IPS-20b (cell line): ENCODE measurements around the gene FLACC1.

Experiments used
- H3K27ac ChIP-seq: one replicate; pipeline ENCODE4 v1.5.1; 2013; ENCODE audit warnings: low read length
- H3K27me3 ChIP-seq: 2 replicates; pipeline ENCODE4 v1.6.1; 2013; ENCODE audit warnings: mild to moderate bottlenecking, low read length, inconsistent platforms; ENCODE audit not compliant: insufficient read depth
- H3K36me3 ChIP-seq: 2 replicates; pipeline ENCODE4 v1.6.1; 2013; ENCODE audit warnings: low read depth, mild to moderate bottlenecking, inconsistent platforms, low read length, moderate library complexity; ENCODE audit not compliant: insufficient read depth
- H3K4me1 ChIP-seq: 2 replicates; pipeline ENCODE4 v1.6.1; 2013; ENCODE audit warnings: mild to moderate bottlenecking, control low read depth, inconsistent platforms, low read length, moderate library complexity; ENCODE audit not compliant: insufficient read depth
- H3K4me3 ChIP-seq: 2 replicates; pipeline ENCODE4 v1.5.1; 2013; ENCODE audit warnings: mild to moderate bottlenecking, low read length, inconsistent platforms
- H3K9ac ChIP-seq: 2 replicates; pipeline ENCODE4 v1.6.1; 2013; ENCODE audit warnings: low read depth, mild to moderate bottlenecking, inconsistent platforms, low read length, moderate library complexity
- H3K9me3 ChIP-seq: 2 replicates; pipeline ENCODE4 v1.6.1; 2013; ENCODE audit warnings: mild to moderate bottlenecking, low read depth, low read length, inconsistent platforms; ENCODE audit not compliant: insufficient read depth

FLACC1 gene

DNA sequence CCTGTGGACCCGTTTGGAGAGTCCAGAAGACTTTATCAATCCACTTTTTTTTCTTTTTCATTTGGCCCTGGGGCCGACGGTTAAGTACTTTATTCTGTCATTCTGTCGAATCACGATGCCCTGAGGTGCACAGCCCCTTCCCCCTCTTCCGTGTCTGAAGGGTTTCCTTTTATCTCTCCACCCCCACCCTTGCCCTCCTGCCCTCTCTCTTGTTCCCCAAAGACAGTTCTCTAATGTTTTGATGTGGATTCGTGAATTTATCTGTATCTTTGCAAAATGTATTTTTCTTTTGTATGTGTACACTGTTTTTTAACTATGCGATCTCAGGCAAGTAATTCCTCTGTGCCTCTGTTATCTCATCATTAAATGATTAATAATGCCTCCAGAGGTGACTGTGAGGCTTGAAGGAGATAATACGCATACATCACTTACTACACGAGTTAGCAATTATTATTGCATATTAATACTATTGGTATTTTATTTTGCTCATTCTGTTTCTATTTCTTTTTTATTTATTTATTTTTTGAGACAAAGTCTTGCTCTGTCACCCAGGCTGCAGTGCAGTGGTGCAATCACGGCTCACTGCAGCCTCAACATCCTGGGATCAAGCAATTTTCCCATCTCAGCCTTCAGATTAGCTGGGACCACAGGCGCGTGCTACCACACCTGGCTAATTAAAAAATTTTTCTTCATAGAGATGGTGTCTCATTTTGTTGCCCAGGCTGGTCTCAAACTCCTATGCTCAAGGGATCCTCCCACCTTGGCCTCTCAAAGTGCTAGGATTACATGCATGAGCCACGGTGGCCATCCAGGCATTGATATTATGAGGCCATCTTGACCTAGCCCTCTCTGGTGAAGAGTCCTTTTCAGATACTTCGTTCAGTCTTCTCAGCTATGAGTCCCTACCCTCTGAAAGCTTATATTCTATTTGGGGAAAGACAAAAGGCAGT is 98.2 kb downstream of the FLACC1 start:
- H3K4me1 ChIP-seq: peaks cover 25% of the 10 kb centered on the region
- no peaks in the 10 kb centered on the region for H3K36me3 ChIP-seq
- H3K27ac ChIP-seq: no peak overlapping the region
- no peaks in the 10 kb centered on the region for H3K9me3 ChIP-seq
- H3K9ac ChIP-seq: peak overlapping the region; percentile 49
- peak overlapping the region; percentile 50; the same call in 1 of the 2 replicates for H3K4me3 ChIP-seq
- H3K27me3 ChIP-seq: no peaks in the 10 kb centered on the region

DNA sequence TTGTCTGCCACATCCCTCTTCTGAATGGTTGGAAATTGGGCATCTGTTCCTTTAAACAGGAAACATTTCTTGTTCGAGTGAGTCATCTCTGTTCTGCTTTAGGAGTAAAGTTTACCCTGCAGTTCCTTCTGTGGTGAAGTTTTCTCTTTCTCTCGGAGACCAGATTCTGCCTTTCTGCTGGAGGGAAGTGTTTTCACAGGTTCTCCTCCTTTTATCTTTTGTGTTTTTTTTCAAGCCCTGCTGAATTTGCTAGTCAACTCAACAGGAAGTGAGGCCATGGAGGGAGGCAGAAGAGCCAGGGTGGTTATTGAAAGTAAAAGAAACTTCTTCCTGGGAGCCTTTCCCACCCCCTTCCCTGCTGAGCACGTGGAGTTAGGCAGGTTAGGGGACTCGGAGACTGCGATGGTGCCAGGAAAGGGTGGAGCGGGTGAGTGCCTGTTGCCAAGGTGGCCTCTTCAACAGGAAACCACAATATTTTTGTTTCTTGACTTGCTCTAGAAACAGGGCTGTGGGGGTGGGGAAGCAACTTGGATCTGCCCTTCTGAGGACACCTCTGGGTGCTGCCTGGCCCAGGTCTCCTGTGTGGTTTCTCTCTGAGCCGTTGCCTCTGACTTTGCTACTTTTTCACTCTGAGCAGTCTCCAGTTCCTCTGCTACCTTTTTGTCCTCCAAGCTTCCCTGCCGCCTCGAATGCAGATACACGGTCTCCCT is 99.0 kb downstream of the FLACC1 start:
- Histone ChIP-seq H3K9ac (peak overlapping the region; percentile 49), H3K4me1 (peaks cover 25% of the 10 kb centered on the region), H3K4me3 (peak overlapping the region; percentile 50; the same call in 1 of the 2 replicates), H3K27ac (peak overlapping the region; percentile 25), H3K9me3 (no peaks in the 10 kb centered on the region), H3K27me3 (no peaks in the 10 kb centered on the region), H3K36me3 (no peaks in the 10 kb centered on the region)

DNA sequence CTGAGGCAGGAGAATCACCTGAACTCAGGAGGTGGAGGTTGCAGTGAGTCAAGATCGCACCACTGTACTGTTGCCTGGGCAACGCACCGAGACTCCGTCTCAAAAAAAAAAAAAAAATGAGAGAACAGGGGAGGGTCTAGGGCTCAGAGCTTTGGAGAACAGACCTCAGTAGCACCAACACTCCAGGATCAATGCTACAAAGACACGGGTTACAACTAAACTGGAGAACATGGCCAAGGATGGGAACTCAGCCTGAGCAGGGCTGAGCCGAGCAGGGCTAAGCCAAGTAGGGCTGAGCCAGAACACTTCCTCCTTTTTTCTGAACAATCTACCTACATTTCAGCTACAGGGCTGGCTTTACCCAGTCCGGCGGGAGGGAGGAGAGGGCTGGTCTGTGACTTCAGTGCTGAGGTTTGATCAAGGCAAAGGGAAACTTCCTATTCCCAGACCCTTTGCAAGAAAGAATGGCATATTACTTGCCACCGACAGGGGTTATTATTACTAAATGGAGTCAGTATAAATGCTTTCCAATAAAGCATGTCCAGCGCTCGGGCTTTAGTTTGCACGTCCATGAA is 99.7 kb downstream of the FLACC1 start:
- peak overlapping the region; percentile 50; the same call in 1 of the 2 replicates for H3K4me3 ChIP-seq
- no peaks in the 10 kb centered on the region for H3K36me3 ChIP-seq
- H3K4me1 ChIP-seq: peaks cover 25% of the 10 kb centered on the region
- no peaks in the 10 kb centered on the region for H3K27me3 ChIP-seq
- H3K27ac ChIP-seq: no peak overlapping the region
- H3K9me3 ChIP-seq: no peaks in the 10 kb centered on the region
- peak overlapping the region; percentile 49; the same call in 1 of the 2 replicates for H3K9ac ChIP-seq

DNA sequence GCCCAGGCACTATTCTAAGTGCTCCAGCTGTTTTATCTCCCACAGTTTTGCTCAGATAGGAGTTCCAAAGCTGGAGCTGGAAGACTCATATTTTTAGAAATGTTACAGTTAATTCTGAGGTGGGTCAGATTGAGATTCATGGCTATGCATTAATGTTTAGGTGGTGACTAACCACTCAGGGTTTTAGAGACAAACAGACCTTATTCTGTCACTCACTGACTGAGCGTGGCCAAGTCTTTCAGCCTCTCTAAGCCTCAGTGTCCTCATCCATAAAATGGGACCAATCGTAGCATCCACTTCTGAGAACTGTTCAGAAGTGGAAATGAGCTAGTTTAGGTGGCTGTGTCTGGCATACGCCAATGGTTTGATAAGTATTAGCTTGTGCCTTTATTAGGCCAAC is 101.1 kb downstream of the FLACC1 start:
- H3K9ac ChIP-seq: no peak overlapping the region
- H3K27ac ChIP-seq: no peak overlapping the region
- peaks cover 25% of the 10 kb centered on the region for H3K4me1 ChIP-seq
- H3K36me3 ChIP-seq: no peaks in the 10 kb centered on the region
- no peak overlapping the region for H3K4me3 ChIP-seq
- H3K27me3 ChIP-seq: no peaks in the 10 kb centered on the region
- H3K9me3 ChIP-seq: no peaks in the 10 kb centered on the region

DNA sequence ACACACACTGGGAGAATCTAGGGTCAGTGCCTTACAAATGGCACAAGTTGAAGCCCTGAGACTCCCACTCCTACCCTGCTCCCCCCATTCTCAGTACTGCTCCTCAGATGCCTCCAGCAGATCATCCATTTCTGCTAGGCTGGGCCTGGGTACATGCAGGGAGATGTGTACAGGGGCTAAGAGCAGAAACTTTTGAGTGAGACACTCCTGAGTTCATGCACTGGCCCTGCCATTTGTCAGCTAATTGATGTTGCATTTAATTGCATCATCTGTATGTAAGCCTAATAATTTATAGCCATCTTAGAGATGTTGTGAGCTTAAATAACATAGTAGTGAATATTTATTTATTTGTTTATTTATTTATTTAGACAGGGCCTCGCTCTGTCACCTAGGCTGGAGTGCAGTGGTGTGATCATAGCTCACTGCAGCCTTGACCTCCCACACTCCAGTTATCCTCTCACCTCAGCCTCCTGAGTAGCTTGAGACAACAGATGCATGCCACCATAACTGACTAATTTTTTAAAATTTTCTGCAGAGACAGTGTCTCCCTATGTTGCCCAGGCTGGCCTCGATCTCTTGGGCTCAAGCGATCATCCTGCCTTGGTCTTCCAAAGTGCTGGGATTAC is 101.6 kb downstream of the FLACC1 start:
- Histone ChIP-seq H3K27ac (no peak overlapping the region), H3K9ac (no peak overlapping the region), H3K4me1 (peaks cover 25% of the 10 kb centered on the region), H3K36me3 (no peaks in the 10 kb centered on the region), H3K9me3 (no peaks in the 10 kb centered on the region), H3K4me3 (no peak overlapping the region), H3K27me3 (no peaks in the 10 kb centered on the region)

DNA sequence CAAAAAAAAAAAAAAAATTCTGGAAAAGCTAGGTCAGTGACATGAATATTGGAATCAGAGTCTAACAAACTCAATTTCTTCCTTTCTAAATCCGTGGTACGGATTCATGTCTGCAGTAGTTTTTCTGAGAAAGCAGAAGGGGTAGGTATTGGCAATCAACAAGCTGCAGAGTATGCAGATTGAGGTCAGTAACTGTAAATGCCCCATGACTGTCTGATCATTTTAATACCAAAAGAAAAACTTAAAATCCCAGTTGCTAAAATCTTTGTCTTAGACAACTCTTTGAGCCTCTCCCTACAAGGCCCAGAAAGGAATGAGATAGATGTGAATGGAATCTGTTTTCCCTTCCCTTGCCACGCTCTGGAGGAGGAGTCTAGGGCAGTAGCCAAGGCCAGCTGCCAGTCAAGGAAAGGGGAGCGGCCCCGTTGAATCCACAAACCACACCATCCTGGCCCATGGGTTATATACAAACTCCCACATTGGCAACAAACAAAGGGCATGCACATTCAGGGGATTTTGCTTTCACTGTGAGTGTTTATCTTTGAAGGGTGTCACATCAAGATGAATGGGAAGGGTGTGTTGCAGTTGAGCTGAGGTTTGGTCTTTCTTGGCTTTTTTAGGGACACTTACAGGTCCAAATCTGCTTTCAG is 102.9 kb downstream of the FLACC1 start:
- H3K9ac ChIP-seq: peak overlapping the region; percentile 50; the same call in 1 of the 2 replicates
- peaks cover 25% of the 10 kb centered on the region for H3K4me1 ChIP-seq
- H3K36me3 ChIP-seq: no peaks in the 10 kb centered on the region
- no peak overlapping the region for H3K4me3 ChIP-seq
- H3K9me3 ChIP-seq: no peaks in the 10 kb centered on the region
- H3K27ac ChIP-seq: no peak overlapping the region
- no peaks in the 10 kb centered on the region for H3K27me3 ChIP-seq

DNA sequence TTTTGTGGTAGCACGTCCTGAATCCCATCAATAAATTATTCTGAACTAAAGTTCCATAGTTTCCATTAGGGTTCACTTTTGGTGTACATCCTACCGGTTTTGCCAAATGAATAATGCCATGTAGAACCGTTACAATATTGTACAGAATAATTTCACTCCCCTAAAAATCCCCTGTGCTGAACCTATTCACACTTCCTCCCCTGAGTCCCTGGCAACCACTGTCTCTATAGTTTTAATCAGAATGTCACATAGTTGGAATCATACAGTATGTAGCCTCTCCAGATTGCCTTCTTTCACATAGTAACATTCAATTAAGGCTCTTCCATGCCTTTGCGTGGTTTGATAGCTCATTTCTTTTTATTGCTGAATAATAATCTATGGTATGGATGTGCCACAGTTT is 106.4 kb downstream of the FLACC1 start:
- Histone ChIP-seq H3K4me3 (no peak overlapping the region), H3K36me3 (no peaks in the 10 kb centered on the region), H3K4me1 (peaks cover 7% of the 10 kb centered on the region), H3K9ac (no peak overlapping the region), H3K27ac (no peak overlapping the region), H3K9me3 (no peaks in the 10 kb centered on the region), H3K27me3 (no peaks in the 10 kb centered on the region)

DNA sequence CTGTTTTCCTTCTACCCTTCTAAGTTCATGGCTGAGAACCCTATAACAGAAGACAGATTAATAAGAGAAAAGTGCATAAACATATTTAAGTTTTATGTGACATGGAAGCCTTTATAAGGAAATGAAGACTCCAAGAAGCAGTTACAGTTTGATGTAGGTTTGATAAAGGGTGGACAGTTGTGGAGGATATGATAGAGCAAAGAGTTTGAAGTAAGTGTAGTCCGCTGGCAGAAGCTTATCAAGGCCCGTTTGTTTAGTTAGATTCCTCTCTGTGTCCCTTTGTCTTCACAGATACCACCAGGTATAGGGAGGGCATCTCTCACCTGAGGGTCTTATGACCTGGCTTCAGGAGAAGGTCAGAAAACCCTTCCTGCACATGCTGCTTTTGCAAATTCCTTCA is 107.3 kb downstream of the FLACC1 start:
- Histone ChIP-seq H3K9me3 (no peaks in the 10 kb centered on the region), H3K27ac (no peak overlapping the region), H3K36me3 (no peaks in the 10 kb centered on the region), H3K4me1 (peaks cover 7% of the 10 kb centered on the region), H3K27me3 (no peaks in the 10 kb centered on the region), H3K9ac (no peak overlapping the region), H3K4me3 (no peak overlapping the region)

DNA sequence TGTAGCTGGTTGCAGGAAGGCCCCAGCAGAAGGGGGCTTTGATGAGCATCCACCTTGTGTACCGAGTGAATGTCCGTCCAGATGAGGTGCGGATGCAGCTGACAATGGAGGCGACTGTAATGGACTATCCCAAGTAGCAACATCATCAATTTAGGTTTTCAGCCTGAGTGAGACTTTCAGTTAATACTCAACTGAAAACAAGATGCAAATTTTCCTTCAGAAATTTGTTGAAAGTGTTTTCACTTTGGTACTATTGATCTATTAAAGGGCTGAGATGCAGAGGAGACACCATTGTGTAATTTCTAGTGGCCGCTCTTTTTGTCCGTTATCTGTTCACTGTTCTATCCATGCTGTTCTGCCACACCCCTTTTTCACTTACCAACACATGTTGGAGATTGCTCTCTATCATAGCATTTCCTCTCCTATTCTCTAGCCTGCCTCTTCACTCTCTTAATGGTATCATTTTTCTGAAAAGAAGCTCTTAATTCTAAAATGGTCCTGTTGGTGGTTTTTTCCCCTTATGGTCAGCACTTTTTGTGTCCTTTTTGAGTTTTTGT is 108.8 kb downstream of the FLACC1 start:
- Histone ChIP-seq H3K4me3 (no peak overlapping the region), H3K4me1 (no peaks in the 10 kb centered on the region), H3K27me3 (no peaks in the 10 kb centered on the region), H3K36me3 (no peaks in the 10 kb centered on the region), H3K9ac (no peak overlapping the region), H3K9me3 (no peaks in the 10 kb centered on the region), H3K27ac (no peak overlapping the region)

DNA sequence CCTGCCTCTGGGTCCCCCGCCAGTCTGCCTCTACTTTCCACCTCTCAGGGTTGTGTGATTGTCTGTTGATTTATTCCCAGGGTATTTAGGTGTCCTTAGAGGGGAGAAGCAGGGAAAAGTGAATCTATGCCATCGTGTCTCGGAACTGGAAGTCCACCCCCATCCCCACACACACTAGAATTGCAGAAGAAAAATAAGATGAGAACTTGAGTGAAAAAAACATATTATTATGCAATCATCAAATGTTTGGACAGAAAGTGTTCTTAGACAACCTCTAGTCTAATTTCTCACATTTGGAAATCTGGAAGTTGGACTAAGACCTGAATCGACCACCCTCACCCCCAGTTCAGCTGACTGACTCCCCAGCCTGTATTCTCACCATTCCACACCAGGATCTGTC is 110.9 kb downstream of the FLACC1 start:
- H3K27ac ChIP-seq: no peak overlapping the region
- H3K4me3 ChIP-seq: no peak overlapping the region
- no peaks in the 10 kb centered on the region for H3K4me1 ChIP-seq
- H3K9me3 ChIP-seq: no peaks in the 10 kb centered on the region; the same call in 1 of the 2 replicates
- H3K36me3 ChIP-seq: no peaks in the 10 kb centered on the region
- H3K27me3 ChIP-seq: no peaks in the 10 kb centered on the region
- no peak overlapping the region for H3K9ac ChIP-seq

DNA sequence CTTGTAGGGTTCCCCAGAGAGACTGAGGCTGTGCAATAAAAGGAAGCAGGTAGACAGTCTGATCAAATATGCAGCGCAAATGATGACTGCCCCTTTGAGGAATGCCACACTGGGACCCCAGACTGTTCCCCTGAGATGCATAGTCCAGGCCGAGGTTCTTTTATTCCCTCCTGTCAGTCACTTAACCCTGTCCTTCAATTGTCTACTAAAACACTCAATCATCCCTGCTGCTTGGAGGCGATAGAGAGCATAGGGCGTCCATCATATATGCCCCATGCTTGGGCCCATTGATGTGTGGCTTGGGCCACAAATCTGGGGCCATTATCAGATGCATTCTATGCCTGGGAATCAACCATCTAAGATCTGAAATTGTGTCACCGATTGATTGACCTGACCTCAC is 112.3 kb downstream of the FLACC1 start:
- no peaks in the 10 kb centered on the region; the same call in 1 of the 2 replicates for H3K36me3 ChIP-seq
- no peaks in the 10 kb centered on the region for H3K4me1 ChIP-seq
- no peak overlapping the region for H3K9ac ChIP-seq
- no peaks in the 10 kb centered on the region for H3K27me3 ChIP-seq
- peaks cover 3% of the 10 kb centered on the region; the same call in 1 of the 2 replicates for H3K9me3 ChIP-seq
- no peak overlapping the region for H3K4me3 ChIP-seq
- no peak overlapping the region for H3K27ac ChIP-seq
